Cortex of kidney (tissue), 1 donor: ENCODE results near the gene NPAS4.
"Not testable (repeated sequence)": the region's sequence is repeated elsewhere in the genome, so short reads cannot be mapped to it uniquely, and the experiment has no call there.

Experiments used
- DNase-seq: peaks from one replicate; lab custom pipeline; 2025; lab: John Stamatoyannopoulos, UW

NPAS4 gene

GRCh38 chr11:66420671-66421476, at the start of gene NPAS4:
Gene NPAS4 (plus strand): TSS chr11:66421035. CDS start chr11:66421180, 145 bp downstream.
- DNase-seq, result no peak

- no peak for DNase-seq
These were observed 49.0 kb upstream of the NPAS4 start, which contains the start of gene SLC29A2 for GRCh38 chr11:66371627-66372415. Gene SLC29A2 (minus strand): TSS chr11:66371760. CDS start chr11:66371591, 169 bp downstream.

GRCh38 chr11:66373265-66373664, 47.6 kb upstream of the NPAS4 start:
- DNase-seq, result no peak

- DNase-seq, result not testable (repeated sequence)
These were observed 47.0 kb upstream of the NPAS4 start for GRCh38 chr11:66373690-66374287.

GRCh38 chr11:66380264-66380663, 40.6 kb upstream of the NPAS4 start:
- not testable (repeated sequence) for DNase-seq

- not testable (repeated sequence) for DNase-seq
These were observed 36.5 kb upstream of the NPAS4 start for GRCh38 chr11:66384316-66384715.

GRCh38 chr11:66386171-66387069, 34.4 kb upstream of the NPAS4 start:
- no peak for DNase-seq

- DNase-seq, result no peak
These were observed 32.0 kb upstream of the NPAS4 start for GRCh38 chr11:66388780-66389386.

GRCh38 chr11:66391322-66391721, 29.5 kb upstream of the NPAS4 start:
- DNase-seq, result no peak

GRCh38 chr11:66393954-66394353, 26.9 kb upstream of the NPAS4 start:
- DNase-seq, result no peak

- no peak for DNase-seq
These were observed 13.2 kb upstream of the NPAS4 start for GRCh38 chr11:66407651-66408050.

GRCh38 chr11:66408488-66409214, 12.2 kb upstream of the NPAS4 start:
- no peak for DNase-seq

GRCh38 chr11:66409226-66409625, 11.6 kb upstream of the NPAS4 start:
- DNase-seq, result no peak

GRCh38 chr11:66410191-66410590, 10.6 kb upstream of the NPAS4 start:
- DNase-seq, result no peak

- DNase-seq, result no peak
These were observed 9.5 kb upstream of the NPAS4 start for GRCh38 chr11:66411323-66411722.

GRCh38 chr11:66412110-66412509, 8.7 kb upstream of the NPAS4 start:
- DNase-seq, result no peak

GRCh38 chr11:66413167-66413566, 7.7 kb upstream of the NPAS4 start:
- no peak for DNase-seq

GRCh38 chr11:66414120-66414934, 6.5 kb upstream of the NPAS4 start:
- no peak for DNase-seq

- no peak for DNase-seq
These were observed 5.4 kb upstream of the NPAS4 start for GRCh38 chr11:66415423-66415822.

GRCh38 chr11:66417000-66417399, 3.8 kb upstream of the NPAS4 start:
- DNase-seq, result no peak
